Endothelial cell of hepatic sinusoid (primary cell): Measurements from ENCODE around the gene KLHL22.
"Not testable (repeated sequence)": the region's sequence is repeated elsewhere in the genome, so short reads cannot be mapped to it uniquely, and the experiment has no call there.

Source experiments
- in situ Hi-C: cut with HindIII; loops from 2 replicates; pipeline ENCODE4 v1.10.0; 2017; ENCODE audit warnings: low sequenced_read_pairs

KLHL22 gene

GRCh38 chr22:20423906-20424551 is 71.6 kb downstream of the KLHL22 start:
- in situ Hi-C loops: loop anchor here (5.0 kb wide), 1 partner anchor 33 kb away; no protein-coding TSS in a partner anchor

- in situ Hi-C loops: loop anchor here (5.0 kb wide), 1 partner anchor 34 kb away; no protein-coding TSS in a partner anchor
Observed at GRCh38 chr22:20423008-20423905, 72.3 kb downstream of the KLHL22 start.

GRCh38 chr22:20422271-20423007 is 73.2 kb downstream of the KLHL22 start:
- in situ Hi-C loops: loop anchor here (5.0 kb wide), 1 partner anchor 35 kb away; no protein-coding TSS in a partner anchor

- in situ Hi-C loops: loop anchor here (5.0 kb wide), 1 partner anchor 36 kb away; no protein-coding TSS in a partner anchor
Observed at GRCh38 chr22:20421507-20421874, 74.1 kb downstream of the KLHL22 start.

DNA sequence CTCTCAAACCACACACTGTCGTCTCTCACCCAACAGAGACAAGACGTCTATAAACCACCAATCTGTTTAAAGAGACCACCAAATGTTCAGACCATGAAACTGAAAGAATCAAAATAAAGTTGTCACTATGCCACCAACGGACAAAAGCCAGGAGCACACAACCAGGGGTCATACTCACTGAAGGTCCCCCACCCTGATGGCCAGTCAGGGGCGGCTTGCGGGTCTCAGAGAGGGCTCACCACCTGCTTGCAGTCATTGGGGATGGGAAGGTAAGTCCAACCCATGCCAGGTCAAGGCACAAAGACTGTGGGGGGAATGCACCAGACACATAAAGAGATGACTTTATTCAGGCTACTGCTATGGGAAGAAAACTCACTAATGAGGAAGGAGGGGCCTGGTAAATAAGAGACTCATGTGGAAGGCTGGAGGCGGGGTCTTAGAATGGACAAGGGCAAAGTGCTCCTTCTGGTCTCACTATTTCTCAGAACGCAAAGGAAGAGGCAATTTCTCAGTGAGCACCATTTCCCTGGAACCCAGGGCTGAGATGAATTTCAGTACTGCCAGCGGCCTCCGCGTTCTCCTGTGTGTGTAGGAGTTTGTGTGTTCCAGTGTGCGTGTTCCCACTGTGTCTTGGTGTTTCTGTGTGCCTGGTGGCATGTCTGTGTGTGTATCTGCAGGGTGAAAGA is 75.3 kb downstream of the KLHL22 start:
- in situ Hi-C loops: loop anchor here (5.0 kb wide), 1 partner anchor 37 kb away; no protein-coding TSS in a partner anchor

DNA sequence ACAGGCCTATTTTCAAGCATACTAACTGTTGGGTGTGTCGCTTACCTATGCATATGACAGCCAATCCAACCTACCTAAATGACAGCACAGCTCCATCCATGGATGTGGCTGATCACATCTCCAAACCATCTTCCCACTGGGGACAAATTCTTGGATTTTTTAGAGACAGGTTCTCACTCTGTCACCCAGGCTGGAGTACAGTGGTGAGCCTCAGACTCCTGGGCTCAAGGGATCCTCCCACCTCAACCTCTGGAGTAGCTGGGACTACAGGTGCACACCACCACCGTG is 76.0 kb downstream of the KLHL22 start:
- in situ Hi-C loops: no loop called here

DNA sequence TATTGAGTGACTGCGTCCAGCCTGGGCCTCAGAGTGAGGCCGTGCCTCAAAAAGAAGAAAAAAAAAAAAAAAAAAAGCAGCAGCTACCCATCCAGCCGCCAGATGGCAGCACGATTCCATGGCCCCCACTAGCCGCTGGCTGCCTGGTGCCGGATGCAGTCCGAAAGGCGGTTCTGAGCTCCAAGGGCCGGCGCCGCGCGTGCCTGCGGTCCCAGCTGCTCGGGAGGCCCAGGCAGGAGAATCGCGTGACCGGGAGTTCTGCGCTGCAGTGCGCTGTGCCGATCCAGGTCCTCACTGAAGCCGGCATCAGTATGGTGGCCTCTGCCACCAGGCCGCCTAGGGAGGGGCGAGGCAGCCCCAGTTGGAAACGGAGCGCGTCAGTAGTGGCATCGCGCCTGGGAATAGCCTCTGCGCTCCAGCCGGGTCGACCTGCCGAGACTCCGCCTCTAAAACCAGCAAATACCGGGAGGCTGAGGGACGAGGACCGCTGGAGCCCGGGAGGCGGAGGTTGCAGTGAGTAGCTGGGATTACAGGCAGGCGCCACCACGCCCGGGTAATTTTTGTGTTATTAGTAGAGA is 77.3 kb downstream of the KLHL22 start:
- in situ Hi-C loops: no loop called here

DNA sequence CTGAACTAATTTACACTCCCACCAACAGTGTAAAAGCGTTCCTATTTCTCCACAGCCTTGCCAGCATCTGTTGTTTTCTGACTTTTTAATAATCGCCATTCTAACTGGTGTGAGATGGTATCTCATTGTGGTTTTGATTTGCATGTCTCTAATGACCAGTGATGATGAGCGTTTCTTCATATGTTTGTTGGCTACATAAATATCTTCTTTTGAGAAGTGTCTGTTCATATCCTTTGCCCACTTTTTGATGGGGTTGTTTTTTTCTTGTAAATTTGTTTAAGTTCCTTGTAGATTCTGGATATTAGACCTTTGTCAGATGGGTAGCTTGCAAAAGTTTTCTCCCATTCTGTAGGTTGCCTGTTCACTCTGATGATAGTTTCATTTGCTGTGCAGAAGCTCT is 79.9 kb downstream of the KLHL22 start:
- in situ Hi-C loops: not testable (repeated sequence)

GRCh38 chr22:20415241-20415640 is 80.4 kb downstream of the KLHL22 start:
- in situ Hi-C loops: not testable (repeated sequence)

DNA sequence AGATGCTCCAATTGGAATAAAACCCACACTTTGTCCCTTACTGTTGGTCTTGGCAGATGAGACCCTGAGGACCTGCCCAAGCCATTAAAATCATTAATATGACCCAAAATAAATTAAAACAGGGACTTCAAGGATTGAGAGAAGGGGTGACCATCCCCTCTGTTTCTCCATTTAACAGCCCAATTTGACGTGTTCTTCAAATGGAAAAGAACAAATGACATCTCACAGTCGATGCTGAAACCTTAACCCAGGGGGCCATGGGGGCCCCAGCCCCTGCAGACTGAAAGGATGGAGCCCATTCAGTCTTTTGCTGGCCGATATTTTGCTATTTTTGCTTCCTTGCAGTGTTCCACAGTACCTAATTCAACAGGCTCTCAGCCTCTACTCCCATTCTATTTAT is 81.1 kb downstream of the KLHL22 start:
- in situ Hi-C loops: no loop called here

- in situ Hi-C loops: no loop called here
Observed at GRCh38 chr22:20414059-20414440, 81.5 kb downstream of the KLHL22 start.

- in situ Hi-C loops: no loop called here
Observed at GRCh38 chr22:20413217-20414058, 82.2 kb downstream of the KLHL22 start.

DNA sequence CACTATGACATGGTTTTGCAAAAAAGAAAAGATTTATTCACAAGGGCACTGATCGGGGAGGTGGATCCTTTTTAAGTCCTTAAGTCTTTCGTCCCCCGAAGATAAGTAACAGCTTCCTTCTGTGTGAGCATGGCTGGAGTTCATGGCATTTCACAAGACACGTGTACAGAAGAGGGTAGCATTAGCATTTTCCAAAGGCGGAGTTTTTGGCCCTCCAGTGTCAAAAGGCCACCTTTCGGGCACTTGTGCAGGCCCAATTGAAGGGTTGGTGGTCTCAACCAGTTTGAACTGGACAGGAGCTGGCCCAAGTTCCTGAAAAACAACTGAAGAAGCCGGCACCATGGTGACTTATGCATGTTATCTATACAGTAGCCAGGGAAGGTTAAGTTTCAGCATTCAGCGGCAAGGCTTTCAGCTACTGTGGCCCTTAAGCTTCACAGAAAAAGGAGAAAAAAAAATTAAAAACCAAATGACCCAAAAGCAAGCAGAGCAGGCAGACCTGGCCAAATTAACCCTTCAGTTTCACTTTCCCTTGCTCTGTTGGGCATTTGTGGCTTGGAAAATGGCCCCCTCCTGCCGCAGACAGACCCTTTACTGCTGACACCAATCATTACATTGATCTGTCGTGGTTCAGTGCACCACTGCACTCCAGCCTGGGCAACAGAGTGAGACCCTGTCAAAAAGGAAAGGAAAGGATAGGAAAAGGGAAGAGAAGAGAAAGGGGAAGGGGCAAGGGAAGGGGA is 83.0 kb downstream of the KLHL22 start:
- in situ Hi-C loops: no loop called here

DNA sequence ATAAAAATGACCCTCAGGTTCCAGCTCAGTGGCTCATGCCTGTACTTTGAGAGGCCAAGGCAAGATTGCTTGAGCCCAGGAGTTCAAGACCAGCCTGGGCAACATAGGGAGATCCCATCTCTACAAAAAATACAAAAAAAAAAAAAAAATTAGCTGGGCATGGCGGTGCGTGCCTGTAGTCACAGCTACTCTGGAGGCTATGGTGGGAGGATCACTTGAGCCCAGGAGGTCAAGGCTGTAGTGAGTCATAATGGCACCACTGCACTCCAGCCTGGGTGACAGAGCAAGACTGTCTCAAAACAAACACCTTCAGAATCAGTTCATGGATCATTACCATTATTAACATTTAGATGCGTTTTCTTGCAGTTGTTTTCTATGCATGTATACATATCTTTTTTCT is 86.2 kb downstream of the KLHL22 start:
- in situ Hi-C loops: not testable (repeated sequence)

DNA sequence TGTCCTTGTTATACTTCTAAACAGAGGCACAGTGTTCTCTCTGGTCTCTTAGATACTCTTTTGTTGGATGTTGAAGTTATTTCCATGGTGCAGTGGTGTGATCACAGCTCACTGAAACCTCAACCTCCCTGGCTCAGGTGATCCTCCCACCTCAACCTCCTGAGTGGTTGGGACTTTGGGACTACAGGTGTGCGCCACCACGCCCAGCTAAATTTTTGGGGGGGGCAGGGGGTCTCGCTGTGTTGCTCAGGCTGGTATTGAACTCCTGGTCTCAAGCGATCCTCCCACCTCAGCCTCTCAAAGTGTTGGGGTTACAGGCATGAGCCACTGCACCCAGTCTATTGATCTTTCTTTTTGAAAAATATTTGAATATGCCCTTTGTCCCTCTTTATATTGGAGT is 86.7 kb downstream of the KLHL22 start:
- in situ Hi-C loops: no loop called here

DNA sequence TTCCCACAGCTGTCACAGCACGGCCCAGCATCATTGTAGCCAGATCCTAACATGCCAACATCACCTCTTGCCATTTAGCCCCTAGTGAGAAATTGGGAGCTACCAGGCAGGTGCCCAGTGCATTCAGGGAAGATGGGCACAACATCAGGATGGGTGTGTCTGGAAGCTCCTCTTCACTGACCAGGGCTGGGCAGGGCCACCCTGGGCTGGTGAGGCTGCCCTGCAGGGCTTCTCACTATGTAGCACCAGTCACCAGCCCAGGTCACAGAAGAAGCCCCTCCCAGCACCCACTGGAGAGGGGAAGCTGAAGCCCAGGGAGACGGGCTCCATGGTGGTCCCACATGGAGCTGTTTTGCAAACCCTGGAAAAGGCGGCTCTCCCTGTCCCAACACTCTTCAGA is 87.8 kb downstream of the KLHL22 start:
- in situ Hi-C loops: no loop called here

DNA sequence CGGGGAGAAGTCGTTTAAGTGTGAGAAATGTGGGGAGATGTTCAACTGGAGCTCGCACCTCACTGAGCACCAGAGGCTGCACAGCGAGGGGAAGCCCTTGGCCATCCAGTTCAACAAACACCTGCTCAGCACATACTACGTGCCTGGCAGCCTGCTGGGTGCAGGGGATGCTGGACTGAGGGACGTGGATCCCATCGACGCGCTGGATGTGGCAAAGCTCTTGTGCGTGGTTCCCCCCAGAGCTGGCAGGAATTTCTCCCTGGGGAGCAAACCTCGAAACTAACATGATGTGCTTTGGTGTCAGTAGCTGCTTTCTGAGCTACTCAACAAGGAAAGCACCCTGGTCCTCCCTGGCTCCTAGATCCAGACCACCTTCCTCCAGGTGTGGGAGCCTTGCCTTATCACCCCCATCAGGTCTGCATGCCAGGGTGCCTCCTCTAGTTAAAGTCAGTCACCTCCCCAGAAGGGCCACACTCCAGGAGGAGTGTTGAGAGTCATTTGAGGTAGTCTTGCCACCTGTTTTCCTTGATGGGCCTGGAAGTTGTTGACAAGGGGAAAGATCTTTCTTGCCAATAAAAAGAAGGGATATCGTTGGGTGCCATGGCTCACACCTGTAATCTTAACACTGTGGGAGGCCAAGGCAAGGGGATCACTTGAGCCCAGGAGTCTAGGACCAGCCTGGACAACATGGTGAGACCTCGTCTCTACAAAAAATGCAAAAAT is 88.7 kb downstream of the KLHL22 start:
- in situ Hi-C loops: no loop called here

DNA sequence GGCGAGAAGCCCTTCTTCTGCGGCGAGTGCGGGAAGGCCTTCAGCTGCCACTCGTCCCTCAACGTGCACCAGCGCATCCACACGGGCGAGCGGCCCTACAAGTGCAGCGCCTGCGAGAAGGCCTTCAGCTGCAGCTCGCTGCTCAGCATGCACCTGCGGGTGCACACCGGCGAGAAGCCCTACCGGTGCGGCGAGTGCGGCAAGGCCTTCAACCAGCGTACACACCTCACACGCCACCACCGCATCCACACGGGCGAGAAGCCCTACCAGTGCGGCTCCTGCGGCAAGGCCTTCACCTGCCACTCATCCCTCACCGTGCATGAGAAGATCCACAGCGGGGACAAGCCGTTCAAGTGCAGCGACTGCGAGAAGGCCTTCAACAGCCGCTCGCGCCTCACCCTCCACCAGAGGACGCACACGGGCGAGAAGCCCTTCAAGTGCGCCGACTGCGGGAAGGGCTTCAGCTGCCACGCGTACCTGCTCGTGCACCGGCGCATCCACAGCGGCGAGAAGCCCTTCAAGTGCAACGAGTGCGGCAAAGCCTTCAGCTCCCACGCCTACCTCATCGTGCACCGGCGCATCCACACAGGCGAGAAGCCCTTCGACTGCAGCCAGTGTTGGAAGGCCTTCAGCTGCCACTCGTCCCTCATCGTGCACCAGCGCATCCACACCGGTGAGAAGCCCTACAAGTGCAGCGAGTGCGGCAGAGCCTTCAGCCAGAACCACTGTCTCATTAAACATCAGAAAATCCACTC is 89.5 kb downstream of the KLHL22 start:
- in situ Hi-C loops: no loop called here
